Measurements from ENCODE around the gene RBFOX1. TPM values are rescaled to one million over a fixed set of nuclear protein-coding genes. Genes with fewer than 3 reads are reported as not detected.

RBFOX1 gene
- polyA plus RNA-seq, 1 of the 3 experiments (the other 2 are of a cell fraction) = not detected

DNA sequence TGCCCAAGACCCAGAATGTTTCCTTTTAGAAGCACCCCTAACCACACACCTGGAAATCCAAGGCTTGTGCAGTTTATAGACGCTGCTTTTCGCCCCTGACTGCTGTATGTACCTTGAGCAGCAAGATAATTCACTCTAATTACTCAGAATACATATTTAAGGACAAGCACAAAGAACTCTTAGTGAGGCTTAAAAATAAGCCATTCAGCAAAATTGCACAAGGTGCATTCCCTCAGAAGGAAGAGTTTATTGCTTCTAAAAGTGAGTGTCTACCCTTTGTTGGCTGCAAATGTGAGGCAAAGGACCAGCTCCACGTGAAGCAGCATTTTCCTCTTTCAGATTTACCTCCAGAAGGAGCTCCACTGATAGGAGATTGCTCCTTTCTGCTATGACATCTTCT is 208.4 kb downstream of the RBFOX1 start (continued):
- TF ChIP-seq, protein P1, sequence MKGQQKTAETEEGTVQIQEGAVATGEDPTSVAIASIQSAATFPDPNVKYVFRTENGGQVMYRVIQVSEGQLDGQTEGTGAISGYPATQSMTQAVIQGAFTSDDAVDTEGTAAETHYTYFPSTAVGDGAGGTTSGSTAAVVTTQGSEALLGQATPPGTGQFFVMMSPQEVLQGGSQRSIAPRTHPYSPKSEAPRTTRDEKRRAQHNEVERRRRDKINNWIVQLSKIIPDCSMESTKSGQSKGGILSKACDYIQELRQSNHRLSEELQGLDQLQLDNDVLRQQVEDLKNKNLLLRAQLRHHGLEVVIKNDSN (IDR thresholded peaks at IDR 0.05; ENCODE audit: borderline replicate concordance, low read depth) = no peak
- no peak for TF ChIP-seq FOXJ3 (CRISPR knock-in tag; IDR thresholded peaks at IDR 0.05)
- no peak for TF ChIP-seq GATA2 (CRISPR knock-in tag; IDR thresholded peaks at IDR 0.05)
- no peak for TF ChIP-seq ZBTB33 (IDR thresholded peaks at IDR 0.05; ENCODE audit: borderline replicate concordance, low read depth)
- no peak for TF ChIP-seq PBX3 (IDR thresholded peaks at IDR 0.05)
- no peak for TF ChIP-seq MAX (IDR thresholded peaks at IDR 0.05; ENCODE audit: low read depth)
- no peak for TF ChIP-seq TAF1 (IDR thresholded peaks at IDR 0.05; ENCODE audit: borderline replicate concordance, low read depth, low read length)
- no peak for TF ChIP-seq TCF12 (IDR thresholded peaks at IDR 0.05)

DNA sequence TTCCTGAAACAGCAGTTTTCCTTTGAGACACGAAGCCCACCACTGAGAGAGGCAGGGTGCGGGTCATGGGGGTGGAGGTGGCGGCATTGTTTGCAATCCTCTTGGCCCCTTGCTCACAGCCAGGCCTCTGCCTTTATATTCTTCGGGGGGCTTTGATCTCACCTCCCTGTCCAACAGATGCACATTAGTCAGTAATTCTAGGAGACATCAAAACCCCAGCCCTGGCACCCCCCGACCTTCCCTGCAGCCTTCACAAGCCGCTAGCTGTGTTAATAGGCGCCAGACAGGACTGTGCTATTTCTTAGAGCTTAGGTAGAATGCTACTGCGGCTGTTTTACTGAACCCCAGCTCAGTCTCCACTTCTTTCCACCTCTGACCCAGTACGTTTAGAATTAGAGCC is 212.6 kb downstream of the RBFOX1 start:
- Histone ChIP-seq H3K79me2 (ENCODE audit: insufficient read depth) (no peaks in the 10 kb centered on the region), H3K27me3 (ENCODE audit: insufficient read depth) (no peaks in the 10 kb centered on the region), H3K4me2 (no peak overlapping the region), H3K27ac (ENCODE audit: low read depth in 2 of 2, low read length in 1 of 2) (no peak overlapping the region), H4K20me1 (ENCODE audit: insufficient read depth) (no peaks in the 10 kb centered on the region), H3K9ac (no peak overlapping the region), H3K9me2 (no peaks in the 10 kb centered on the region), H3K4me1 (ENCODE audit: control insufficient read depth in 1 of 2, insufficient read depth in 2 of 2, low read depth in 1 of 2, low read length in 1 of 2) (no peaks in the 10 kb centered on the region), H2AFZ (ENCODE audit: low read depth) (no peak overlapping the region), H3F3A (replicated peaks; ENCODE audit: insufficient read depth) (no peaks in the 10 kb centered on the region), H3K4me3 (ENCODE audit: low read depth in 2 of 2, low read length in 1 of 2) (no peak overlapping the region), H3K9me3 (no peaks in the 10 kb centered on the region), H3K36me3 (replicated peaks in 1 of 2; ENCODE audit: control insufficient read depth in 1 of 2, insufficient read depth in 2 of 2, low read length in 1 of 2) (no peaks in the 10 kb centered on the region)
- no peak for TF ChIP-seq TAF1 (IDR thresholded peaks at IDR 0.05; ENCODE audit: borderline replicate concordance, low read depth, low read length)
- no peak for TF ChIP-seq YY1 (IDR thresholded peaks at IDR 0.05; ENCODE audit: low read depth)
- no peak for TF ChIP-seq CHD2 (IDR thresholded peaks at IDR 0.05; ENCODE audit: low read length, partially characterized antibody)
- TF ChIP-seq RFX5 (IDR thresholded peaks at IDR 0.05; ENCODE audit: low read length) = no peak
- TF ChIP-seq FOXJ3 (CRISPR knock-in tag; IDR thresholded peaks at IDR 0.05) = no peak
- TF ChIP-seq PBX3 (IDR thresholded peaks at IDR 0.05) = no peak
- no peak for TF ChIP-seq FOXM1 (IDR thresholded peaks at IDR 0.05; ENCODE audit: low read depth)
- no peak for TF ChIP-seq EZH2phosphoT487 (IDR thresholded peaks at IDR 0.05; ENCODE audit: borderline replicate concordance, low read depth)
- TF ChIP-seq, protein P2, sequence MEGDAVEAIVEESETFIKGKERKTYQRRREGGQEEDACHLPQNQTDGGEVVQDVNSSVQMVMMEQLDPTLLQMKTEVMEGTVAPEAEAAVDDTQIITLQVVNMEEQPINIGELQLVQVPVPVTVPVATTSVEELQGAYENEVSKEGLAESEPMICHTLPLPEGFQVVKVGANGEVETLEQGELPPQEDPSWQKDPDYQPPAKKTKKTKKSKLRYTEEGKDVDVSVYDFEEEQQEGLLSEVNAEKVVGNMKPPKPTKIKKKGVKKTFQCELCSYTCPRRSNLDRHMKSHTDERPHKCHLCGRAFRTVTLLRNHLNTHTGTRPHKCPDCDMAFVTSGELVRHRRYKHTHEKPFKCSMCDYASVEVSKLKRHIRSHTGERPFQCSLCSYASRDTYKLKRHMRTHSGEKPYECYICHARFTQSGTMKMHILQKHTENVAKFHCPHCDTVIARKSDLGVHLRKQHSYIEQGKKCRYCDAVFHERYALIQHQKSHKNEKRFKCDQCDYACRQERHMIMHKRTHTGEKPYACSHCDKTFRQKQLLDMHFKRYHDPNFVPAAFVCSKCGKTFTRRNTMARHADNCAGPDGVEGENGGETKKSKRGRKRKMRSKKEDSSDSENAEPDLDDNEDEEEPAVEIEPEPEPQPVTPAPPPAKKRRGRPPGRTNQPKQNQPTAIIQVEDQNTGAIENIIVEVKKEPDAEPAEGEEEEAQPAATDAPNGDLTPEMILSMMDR (IDR thresholded peaks at IDR 0.05) = no peak
- TF ChIP-seq POLR2AphosphoS5 (IDR thresholded peaks at IDR 0.05; ENCODE audit: low read depth, low read length) = no peak
- no peak for TF ChIP-seq SMC3 (IDR thresholded peaks at IDR 0.05; ENCODE audit: low read depth, low read length)
- TF ChIP-seq JUND (IDR thresholded peaks at IDR 0.05) = no peak
- no peak for TF ChIP-seq FOSL2 (IDR thresholded peaks at IDR 0.05; ENCODE audit: borderline replicate concordance, low read depth)
- TF ChIP-seq, protein P1 (IDR thresholded peaks at IDR 0.05; ENCODE audit: borderline replicate concordance, low read depth) = no peak
- no peak for TF ChIP-seq NRF1 (IDR thresholded peaks at IDR 0.05; ENCODE audit: low read depth, low read length)
- no peak for TF ChIP-seq RAD21 (IDR thresholded peaks at IDR 0.05; ENCODE audit: low read length)
- TF ChIP-seq GATA2 (CRISPR knock-in tag; IDR thresholded peaks at IDR 0.05) = no peak
- TF ChIP-seq RCOR1 (IDR thresholded peaks at IDR 0.05; ENCODE audit: low read length) = no peak
- POLR2A ChIA-PET = no interaction called here
- WGBS (ENCODE audit: low lambda C conversion rate) = 33% methylated on average over 8 of the region's 9 CpGs
- no peak for DNase-seq
- CTCF ChIA-PET = no interaction called here

Data from SK-N-SH (cell line).